HCT116 (cell line): ENCODE data around the gene RTTN.

ENCODE experiments used
- EZH2 ChIP-seq: fragments of 200-600 bp; sonication (generic); IDR thresholded peaks from 2 replicates; pipeline ENCODE4 v1.6.1; 2017; ENCODE audit warnings: antibody characterized with exemption, mixed run types
- FOSL1 ChIP-seq: IDR thresholded peaks from 2 replicates; pipeline ENCODE4 v1.6.1; 2012; ENCODE audit warnings: low read depth
- POLR2A ChIP-seq: IDR thresholded peaks from 2 replicates; pipeline ENCODE4 v1.7.0; 2011; ENCODE audit warnings: borderline replicate concordance; ENCODE audit not compliant: insufficient read depth, insufficient read length; ENCODE audit errors: extremely low read depth
- POLR2AphosphoS5 ChIP-seq: IDR thresholded peaks from 2 replicates; pipeline ENCODE4 v1.6.1; 2011; ENCODE audit warnings: mild to moderate bottlenecking, low read depth, low read length, moderate library complexity
- REST ChIP-seq: IDR thresholded peaks from 2 replicates; pipeline ENCODE4 v1.6.1; 2012; ENCODE audit warnings: low read depth
- SP1 ChIP-seq: IDR thresholded peaks from 2 replicates; pipeline ENCODE4 v1.6.1; 2012; ENCODE audit warnings: low read depth
- TF ChIP-seq, protein P1 (sequence below), 3 experiments: fragments of 200-600 bp in 1 of 3; sonication (generic) in 1 of 3; IDR thresholded peaks in 2 of 3; conservative IDR thresholded peaks in 1 of 3; 2 replicates each; pipeline ENCODE4 v1.5.1; 2012 to 2017; ENCODE audit warnings: low read depth in 2 of 3, low read length in 2 of 3, antibody characterized with exemption in 1 of 3, borderline replicate concordance in 1 of 3, control low read depth in 1 of 3, mild to moderate bottlenecking in 1 of 3, mixed read lengths in 1 of 3, mixed run types in 1 of 3, moderate library complexity in 1 of 3; ENCODE audit not compliant: insufficient read depth in 1 of 3
- TF ChIP-seq, protein P2 (sequence below): IDR thresholded peaks from 2 replicates; pipeline ENCODE4 v1.6.1; 2012

DNA sequence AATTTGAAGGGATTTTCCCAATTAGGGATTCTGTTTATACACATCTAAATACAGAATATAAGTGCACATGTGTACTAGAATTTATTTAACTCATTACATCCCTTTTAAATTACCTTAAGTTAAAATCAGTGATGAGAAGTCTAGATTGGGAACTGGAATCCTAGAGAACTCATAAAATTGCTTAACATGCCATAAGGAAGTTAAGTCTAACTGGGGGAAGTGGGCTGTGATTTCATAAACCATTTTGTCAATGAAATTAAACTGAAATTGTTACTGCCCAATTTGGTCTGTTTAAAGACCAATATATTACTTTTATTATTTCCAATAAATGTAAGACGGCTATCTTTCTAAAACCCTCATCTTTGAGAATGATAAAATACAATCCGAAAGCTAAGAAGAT, 185.5 kb downstream of the RTTN start:
- TF ChIP-seq, protein P1, sequence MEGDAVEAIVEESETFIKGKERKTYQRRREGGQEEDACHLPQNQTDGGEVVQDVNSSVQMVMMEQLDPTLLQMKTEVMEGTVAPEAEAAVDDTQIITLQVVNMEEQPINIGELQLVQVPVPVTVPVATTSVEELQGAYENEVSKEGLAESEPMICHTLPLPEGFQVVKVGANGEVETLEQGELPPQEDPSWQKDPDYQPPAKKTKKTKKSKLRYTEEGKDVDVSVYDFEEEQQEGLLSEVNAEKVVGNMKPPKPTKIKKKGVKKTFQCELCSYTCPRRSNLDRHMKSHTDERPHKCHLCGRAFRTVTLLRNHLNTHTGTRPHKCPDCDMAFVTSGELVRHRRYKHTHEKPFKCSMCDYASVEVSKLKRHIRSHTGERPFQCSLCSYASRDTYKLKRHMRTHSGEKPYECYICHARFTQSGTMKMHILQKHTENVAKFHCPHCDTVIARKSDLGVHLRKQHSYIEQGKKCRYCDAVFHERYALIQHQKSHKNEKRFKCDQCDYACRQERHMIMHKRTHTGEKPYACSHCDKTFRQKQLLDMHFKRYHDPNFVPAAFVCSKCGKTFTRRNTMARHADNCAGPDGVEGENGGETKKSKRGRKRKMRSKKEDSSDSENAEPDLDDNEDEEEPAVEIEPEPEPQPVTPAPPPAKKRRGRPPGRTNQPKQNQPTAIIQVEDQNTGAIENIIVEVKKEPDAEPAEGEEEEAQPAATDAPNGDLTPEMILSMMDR (IDR thresholded peaks at IDR 0.05 in 2 of 3, conservative IDR thresholded peaks at IDR 0.05 in 1 of 3; ENCODE audit: borderline replicate concordance in 1 of 3, insufficient read depth in 1 of 3, low read depth in 2 of 3, low read length in 2 of 3), result no peak
- no peak for TF ChIP-seq EZH2
- no peak for TF ChIP-seq POLR2AphosphoS5
- TF ChIP-seq REST, result no peak
- no peak for TF ChIP-seq SP1
- TF ChIP-seq, protein P2, sequence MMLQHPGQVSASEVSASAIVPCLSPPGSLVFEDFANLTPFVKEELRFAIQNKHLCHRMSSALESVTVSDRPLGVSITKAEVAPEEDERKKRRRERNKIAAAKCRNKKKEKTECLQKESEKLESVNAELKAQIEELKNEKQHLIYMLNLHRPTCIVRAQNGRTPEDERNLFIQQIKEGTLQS, result no peak
- no peak for TF ChIP-seq POLR2A
- no peak for TF ChIP-seq FOSL1
